OCI-LY3 (cell line): ENCODE data around the gene GFER.

Source experiments
- H2AFZ ChIP-seq: fragments of 200-600, 300-600 bp; shearing (Covaris generic); 2 replicates; pipeline ENCODE4 v1.6.0; 2014; ENCODE audit warnings: antibody characterized with exemption, low read depth, low read length
- H3K27ac ChIP-seq: fragments of 200-600, 300-600 bp; sonication (generic); 2 replicates; pipeline ENCODE4 v1.5.1; 2014; ENCODE audit warnings: mild to moderate bottlenecking, low read length, moderate library complexity, mixed read lengths
- H3K27me3 ChIP-seq: fragments of 200-600, 300-600 bp; sonication (generic); 2 replicates; pipeline ENCODE4 v1.6.1; 2014; ENCODE audit warnings: low read depth, low read length, mixed read lengths
- H3K36me3 ChIP-seq: fragments of 200-600, 300-600 bp; sonication (generic); replicated peaks from 2 replicates; pipeline ENCODE3; 2014; ENCODE audit warnings: low read depth, low read length, mixed read lengths
- H3K4me1 ChIP-seq: fragments of 300-600, 200-600 bp; sonication (generic); 2 replicates; pipeline ENCODE4 v1.6.1; 2014; ENCODE audit warnings: low read length, mixed read lengths
- H3K4me2 ChIP-seq: fragments of 200-600, 300-600 bp; sonication (generic); 2 replicates; pipeline ENCODE4 v1.6.1; 2014; ENCODE audit warnings: low read length, mixed read lengths
- H3K4me3 ChIP-seq: fragments of 300-600, 200-600 bp; sonication (generic); 2 replicates; pipeline ENCODE4 v1.5.1; 2014; ENCODE audit warnings: antibody characterized with exemption, mild to moderate bottlenecking, low read length, moderate library complexity
- H3K79me2 ChIP-seq: fragments of 300-600, 200-600 bp; shearing (Covaris generic); 2 replicates; pipeline ENCODE4 v1.6.1; 2014; ENCODE audit warnings: mild to moderate bottlenecking, low read length, mixed read lengths
- H3K9ac ChIP-seq: fragments of 300-600, 200-600 bp; shearing (Covaris generic); 2 replicates; pipeline ENCODE4 v1.6.0; 2014; ENCODE audit warnings: mild to moderate bottlenecking, low read length, moderate library complexity
- H3K9me3 ChIP-seq: fragments of 200-600, 300-600 bp; shearing (Covaris generic); 2 replicates; pipeline ENCODE4 v1.6.1; 2014; ENCODE audit warnings: low read length, mixed read lengths; ENCODE audit not compliant: insufficient read depth
- H4K20me1 ChIP-seq: fragments of 200-600, 300-600 bp; sonication (generic); 2 replicates; pipeline ENCODE4 v1.6.1; 2016; ENCODE audit warnings: low read length, mixed read lengths; ENCODE audit not compliant: insufficient read depth
- CTCF ChIP-seq: fragments of 200-600, 300-600 bp; sonication (generic); IDR thresholded peaks from 2 replicates; pipeline ENCODE4 v1.5.1; 2014; ENCODE audit warnings: antibody characterized with exemption, low read length, low read depth
- EZH2phosphoT487 ChIP-seq: fragments of 200-600 bp; shearing (Covaris generic); IDR thresholded peaks from 2 replicates; pipeline ENCODE4 v1.6.1; 2018; ENCODE audit warnings: antibody characterized with exemption, mixed run types, low read depth

Gene GFER

GRCh38 chr16:1991135-1991551 lies 7.2 kb downstream of the GFER start:
- Histone ChIP-seq H3K4me1 (0 out of 2 replicates have a peak, but pooled peaks cover 4% of the 10 kb centered on the region), H3K4me2 (peak overlapping the region; percentile 66; the same call in 1 of the 2 replicates), H3K79me2 (no peaks in the 10 kb centered on the region), H4K20me1 (no peaks in the 10 kb centered on the region), H3K27ac (no peak overlapping the region), H3K27me3 (no peaks in the 10 kb centered on the region), H3K4me3 (no peak overlapping the region), H2AFZ (no peak overlapping the region), H3K36me3 (peaks cover 8% of the 10 kb centered on the region), H3K9ac (no peak overlapping the region), H3K9me3 (no peaks in the 10 kb centered on the region)
- TF ChIP-seq CTCF (no peak), EZH2phosphoT487 (no peak)

GRCh38 chr16:1991588-1991947 lies 7.6 kb downstream of the GFER start:
- Histone ChIP-seq H3K27ac (no peak overlapping the region), H3K79me2 (no peaks in the 10 kb centered on the region), H4K20me1 (no peaks in the 10 kb centered on the region), H3K9me3 (no peaks in the 10 kb centered on the region), H2AFZ (no peak overlapping the region), H3K4me2 (no peak overlapping the region), H3K27me3 (no peaks in the 10 kb centered on the region), H3K4me3 (no peak overlapping the region), H3K4me1 (0 out of 2 replicates have a peak, but pooled peaks cover 4% of the 10 kb centered on the region), H3K36me3 (peaks cover 4% of the 10 kb centered on the region), H3K9ac (no peak overlapping the region)
- TF ChIP-seq EZH2phosphoT487 (no peak), CTCF (no peak)

GRCh38 chr16:1991948-1992703 lies 8.1 kb downstream of the GFER start:
- TF ChIP-seq EZH2phosphoT487 (no peak), CTCF (no peak)
- Histone ChIP-seq H3K4me3 (no peak overlapping the region), H3K4me2 (no peak overlapping the region), H3K4me1 (0 out of 2 replicates have a peak, but pooled peaks cover 4% of the 10 kb centered on the region), H3K27ac (no peak overlapping the region), H3K9me3 (no peaks in the 10 kb centered on the region), H4K20me1 (no peaks in the 10 kb centered on the region), H3K79me2 (no peaks in the 10 kb centered on the region), H3K27me3 (no peaks in the 10 kb centered on the region), H3K9ac (no peak overlapping the region), H3K36me3 (peaks cover 7% of the 10 kb centered on the region), H2AFZ (no peak overlapping the region)

- Histone ChIP-seq H3K4me1 (0 out of 2 replicates have a peak, but pooled peaks cover 4% of the 10 kb centered on the region), H2AFZ (no peak overlapping the region), H3K27me3 (no peaks in the 10 kb centered on the region), H3K36me3 (peaks cover 7% of the 10 kb centered on the region), H3K4me3 (no peak overlapping the region), H3K27ac (no peak overlapping the region), H3K9me3 (no peaks in the 10 kb centered on the region), H3K79me2 (no peaks in the 10 kb centered on the region), H3K4me2 (no peak overlapping the region), H4K20me1 (no peaks in the 10 kb centered on the region), H3K9ac (no peak overlapping the region)
- TF ChIP-seq CTCF (no peak), EZH2phosphoT487 (no peak)
Observed at GRCh38 chr16:1992704-1993317, 8.8 kb downstream of the GFER start.
